Small intestine (tissue), 7 donors: Measurements from ENCODE around the gene CAMK2N2. TPM values are rescaled to one million over a fixed set of nuclear protein-coding genes. Genes with fewer than 3 reads are reported as not detected.
"Not testable (repeated sequence)": the region's sequence is repeated elsewhere in the genome, so short reads cannot be mapped to it uniquely, and the experiment has no call there.

ENCODE experiments used
- DNase-seq, 2 donors: peaks; one replicate each; pipeline versions ENCODE4 v3.0.0 to v3.0.0-alpha.2; 2013
- FAIRE-seq: peaks from 2 replicates; lab custom pipeline; 2012; peaks lifted over from hg19 to GRCh38; lab: Jason Lieb, UNC
- H3K27ac ChIP-seq, 3 donors: one replicate each; pipeline ENCODE4 v1.5.1; 2013; ENCODE audit warnings: low read length in 2 of 3, mild to moderate bottlenecking in 2 of 3, control low read depth in 1 of 3, inconsistent platforms in 1 of 3, low read depth in 1 of 3, moderate library complexity in 1 of 3
- H3K27me3 ChIP-seq, 3 donors: one replicate each; pipeline ENCODE4 v1.6.1; 2013; ENCODE audit warnings: low read length in 3 of 3, inconsistent platforms in 1 of 3; ENCODE audit not compliant: control insufficient read depth in 3 of 3, insufficient read depth in 3 of 3
- H3K36me3 ChIP-seq, 3 donors: one replicate each; pipeline ENCODE4 v1.6.1; 2013; ENCODE audit warnings: low read length in 3 of 3, inconsistent platforms in 1 of 3, low read depth in 1 of 3, mild to moderate bottlenecking in 1 of 3, moderate library complexity in 1 of 3; ENCODE audit not compliant: control insufficient read depth in 3 of 3, insufficient read depth in 2 of 3
- H3K4me1 ChIP-seq, 3 donors: one replicate each; pipeline ENCODE4 v1.6.1; 2013; ENCODE audit warnings: low read length in 2 of 3, inconsistent platforms in 1 of 3, low read depth in 1 of 3, mild to moderate bottlenecking in 1 of 3, moderate library complexity in 1 of 3; ENCODE audit not compliant: control insufficient read depth in 3 of 3, insufficient read depth in 2 of 3
- H3K4me3 ChIP-seq, 3 donors: one replicate each; pipeline ENCODE4 v1.5.1; 2013; ENCODE audit warnings: low read length in 3 of 3, control low read depth in 1 of 3, inconsistent platforms in 1 of 3, low read depth in 1 of 3, mild to moderate bottlenecking in 1 of 3, moderate library complexity in 1 of 3
- H3K9me3 ChIP-seq, 2 donors: one replicate each; pipeline ENCODE4 v1.6.1; 2013; ENCODE audit warnings: low read depth in 1 of 2, low read length in 1 of 2; ENCODE audit not compliant: control insufficient read depth in 2 of 2, insufficient read depth in 1 of 2
- whole genome bisulfite sequencing, 3 donors: extraction: QIAGEN DNeasy Blood & Tissue Kit; methylation state at CpG; one replicate each; pipeline ENCODE4 v1.1.7; 2013; 5-methylcytosine and 5-hydroxymethylcytosine counted together
- polyA plus RNA-seq, 4 donors: library from polyadenylated mRNA; stranded (reverse) in 3 of 4; unstranded in 1 of 4; fragments of 200-250 nt in 3 of 4; fragments of 120-200 nt in 1 of 4; gene quantifications; one replicate each; pipeline versions ENCODE4 v1.2.1 to v1.2.3, GENCODE V29; 2013
- donor health status: healthy with polysubstance abuse.
- donor health status: control.
- donor health status: control.
- donor health status: Bipolar disorder and iron deficiency.
- donor health status: healthy.

CAMK2N2 gene
- polyA plus RNA-seq, 4 donors: 0.12 to 0.72 TPM; not detected in 2

GRCh38 chr3:184283681-184284080, 22.3 kb upstream of the CAMK2N2 start:
- no peaks in the 10 kb centered on the region for H3K36me3 ChIP-seq
- no peak for DNase-seq
- H3K27ac ChIP-seq: no peak overlapping the region
- FAIRE-seq: no peak
- WGBS, 3 donors: 82 to 92% (median 89%) methylated on average over 8 of the region's 8 CpGs
- H3K4me3 ChIP-seq: no peak overlapping the region
- peaks cover 0 to 9% (median 0%) of the 10 kb centered on the region in 3 donors for H3K27me3 ChIP-seq
- H3K9me3 ChIP-seq: no peaks in the 10 kb centered on the region
- no peaks in the 10 kb centered on the region for H3K4me1 ChIP-seq

- Histone ChIP-seq H3K9me3 (no peaks in the 10 kb centered on the region), H3K4me3 (no peak overlapping the region), H3K4me1 (no peaks in the 10 kb centered on the region), H3K27me3 (peaks cover 0 to 14% (median 0%) of the 10 kb centered on the region in 3 donors), H3K36me3 (no peaks in the 10 kb centered on the region), H3K27ac (no peak overlapping the region)
- DNase-seq (no peak), FAIRE-seq (no peak)
- 82 to 87% (median 86%) methylated on average over 4 of the region's 4 CpGs for WGBS, 3 donors
Observed at GRCh38 chr3:184282941-184283340, 21.6 kb upstream of the CAMK2N2 start.

GRCh38 chr3:184277366-184277765, 16.0 kb upstream of the CAMK2N2 start:
- H3K36me3 ChIP-seq: no peaks in the 10 kb centered on the region

GRCh38 chr3:184275961-184276910, 14.9 kb upstream of the CAMK2N2 start, which contains the start of gene ECE2:
ECE2 (plus strand) TSS chr3:184276022; CDS start chr3:184276154, 132 bp downstream.
- DNase-seq: no peak
- H3K27me3 ChIP-seq: peaks cover 0 to 56% (median 6%) of the 10 kb centered on the region in 3 donors
- H3K4me1 ChIP-seq: no peaks in the 10 kb centered on the region
- H3K36me3 ChIP-seq: no peaks in the 10 kb centered on the region
- H3K9me3 ChIP-seq: no peaks in the 10 kb centered on the region
- 13 to 23% (median 21%) methylated on average over 30 to 60 of the region's 65 CpGs for WGBS, 3 donors
- FAIRE-seq: no peak
- no peak within 1 kb of the TSS for H3K4me3 ChIP-seq
- H3K27ac ChIP-seq: no peak within 1 kb of the TSS

More at GRCh38 chr3:184277366-184277765, 16.0 kb upstream of the CAMK2N2 start:
- WGBS, 3 donors: 86 to 93% (median 92%) methylated on average over 6 of the region's 6 CpGs
- Histone ChIP-seq H3K4me1 (no peaks in the 10 kb centered on the region), H3K27ac (no peak overlapping the region), H3K9me3 (no peaks in the 10 kb centered on the region), H3K27me3 (peaks cover 0 to 56% (median 6%) of the 10 kb centered on the region in 3 donors), H3K4me3 (no peak overlapping the region)
- no peak for FAIRE-seq
- no peak for DNase-seq

- no peaks in the 10 kb centered on the region for H3K4me1 ChIP-seq
- no peaks in the 10 kb centered on the region for H3K36me3 ChIP-seq
- peaks cover 0 to 58% (median 6%) of the 10 kb centered on the region in 3 donors for H3K27me3 ChIP-seq
- H3K27ac ChIP-seq: no peak overlapping the region
- 63 to 69% (median 68%) methylated on average over 12 of the region's 12 CpGs for WGBS, 3 donors
- no peaks in the 10 kb centered on the region for H3K9me3 ChIP-seq
- FAIRE-seq (no peak), DNase-seq (no peak)
- no peak overlapping the region for H3K4me3 ChIP-seq
Observed at GRCh38 chr3:184275381-184275701, 14.0 kb upstream of the CAMK2N2 start.

GRCh38 chr3:184272269-184272668, 10.9 kb upstream of the CAMK2N2 start:
- Histone ChIP-seq H3K4me3 (no peak overlapping the region), H3K27me3 (peaks cover 0 to 47% (median 6%) of the 10 kb centered on the region in 3 donors), H3K9me3 (peaks cover 0 to 6% of the 10 kb centered on the region in 2 donors), H3K27ac (no peak overlapping the region), H3K4me1 (no peaks in the 10 kb centered on the region), H3K36me3 (no peaks in the 10 kb centered on the region)
- DNase-seq (no peak), FAIRE-seq (no peak)
- 36 to 55% (median 41%) methylated on average over 1 of the region's 1 CpG for WGBS, 3 donors

GRCh38 chr3:184267249-184267648, 5.9 kb upstream of the CAMK2N2 start:
- not testable (repeated sequence) for DNase-seq, FAIRE-seq, H3K36me3 ChIP-seq, H3K27ac ChIP-seq, H3K4me3 ChIP-seq, H3K4me1 ChIP-seq, H3K9me3 ChIP-seq
- 86 to 96% (median 95%) methylated on average over 1 of the region's 1 CpG for WGBS, 3 donors
- peaks cover 0 to 28% (median 10%) of the 10 kb centered on the region in 3 donors for H3K27me3 ChIP-seq

- peaks cover 0 to 11% (median 7%) of the 10 kb centered on the region in 3 donors for H3K4me1 ChIP-seq
- H3K27ac ChIP-seq: no peak overlapping the region
- peaks cover 0 to 13% (median 0%) of the 10 kb centered on the region in 3 donors for H3K36me3 ChIP-seq
- peaks cover 0 to 52% (median 23%) of the 10 kb centered on the region in 3 donors for H3K27me3 ChIP-seq
- FAIRE-seq (no peak), DNase-seq (no peak)
- WGBS, 3 donors: 9 to 17% (median 11%) methylated on average over 15 of the region's 15 CpGs
- H3K9me3 ChIP-seq: peaks cover 0 to 7% of the 10 kb centered on the region in 2 donors
- no peak overlapping the region for H3K4me3 ChIP-seq
Observed at GRCh38 chr3:184262764-184263179, 1.4 kb upstream of the CAMK2N2 start.
